Mesodermal cell (in vitro differentiated cells): ENCODE results near the gene FOXL1.

Experiments
- H3K27ac ChIP-seq: 2 replicates; pipeline ENCODE4 v1.7.0; 2013; ENCODE audit warnings: mild to moderate bottlenecking, low read depth, low read length, moderate library complexity; ENCODE audit not compliant: severe bottlenecking
- H3K36me3 ChIP-seq: 2 replicates; pipeline ENCODE4 v1.7.1; 2013; ENCODE audit warnings: mild to moderate bottlenecking, low read length, moderate library complexity; ENCODE audit not compliant: control insufficient read depth, insufficient read depth
- H3K4me1 ChIP-seq: one replicate; pipeline ENCODE4 v1.7.1; 2013; ENCODE audit warnings: mild to moderate bottlenecking, low read length; ENCODE audit not compliant: insufficient read depth, control insufficient read depth, poor library complexity, severe bottlenecking
- H3K4me3 ChIP-seq: 2 replicates; pipeline ENCODE4 v1.7.0; 2013; ENCODE audit warnings: low read length, control low read depth, mild to moderate bottlenecking; ENCODE audit not compliant: insufficient read depth, poor library complexity, severe bottlenecking; ENCODE audit errors: extremely low read depth
- H3K9me3 ChIP-seq: 2 replicates; pipeline ENCODE4 v1.7.1; 2013; ENCODE audit warnings: mild to moderate bottlenecking, low read length, moderate library complexity; ENCODE audit not compliant: control insufficient read depth
- WGBS, 2 experiments: methylation state at CpG; one replicate each; pipeline ENCODE4 v1.1.5; 2013; ENCODE audit warnings: missing lambda C conversion rate in 2 of 2; ENCODE audit not compliant: insufficient coverage in 2 of 2; 5-methylcytosine and 5-hydroxymethylcytosine counted together

Gene FOXL1

GRCh38 chr16:86611525-86611855 lies 33.1 kb downstream of the FOXL1 start:
- peaks cover 39% of the 10 kb centered on the region for H3K4me1 ChIP-seq
- 95 to 96% methylated on average over 5 to 7 of the region's 7 CpGs for WGBS, 2 experiments

GRCh38 chr16:86611941-86612340 lies 33.6 kb downstream of the FOXL1 start:
- 100% methylated on average over 2 to 3 of the region's 3 CpGs for WGBS, 2 experiments
- H3K27ac ChIP-seq, result no peak overlapping the region
- H3K4me3 ChIP-seq, result no peak overlapping the region
- H3K36me3 ChIP-seq, result no peaks in the 10 kb centered on the region
- no peaks in the 10 kb centered on the region for H3K9me3 ChIP-seq
- H3K4me1 ChIP-seq, result peaks cover 39% of the 10 kb centered on the region

More at GRCh38 chr16:86611525-86611855, 33.1 kb downstream of the FOXL1 start:
- Histone ChIP-seq H3K27ac (no peak overlapping the region), H3K9me3 (no peaks in the 10 kb centered on the region), H3K4me3 (no peak overlapping the region), H3K36me3 (no peaks in the 10 kb centered on the region)

GRCh38 chr16:86614699-86615098 lies 36.4 kb downstream of the FOXL1 start:
- H3K9me3 ChIP-seq, result no peaks in the 10 kb centered on the region
- H3K4me1 ChIP-seq, result peaks cover 22% of the 10 kb centered on the region
- no peaks in the 10 kb centered on the region for H3K36me3 ChIP-seq
- no peak overlapping the region for H3K27ac ChIP-seq
- WGBS, 2 experiments, result 50 to 83% methylated on average over 2 to 4 of the region's 5 CpGs
- H3K4me3 ChIP-seq, result no peak overlapping the region

- WGBS, 2 experiments, result 96 to 97% methylated on average over 3 to 4 of the region's 5 CpGs
These were observed 38.6 kb downstream of the FOXL1 start for GRCh38 chr16:86616906-86617305.

GRCh38 chr16:86618431-86619238 lies 40.3 kb downstream of the FOXL1 start:
- H3K4me1 ChIP-seq, result peaks cover 7% of the 10 kb centered on the region
- 94 to 95% methylated on average over 14 to 15 of the region's 16 CpGs for WGBS, 2 experiments
- H3K36me3 ChIP-seq, result no peaks in the 10 kb centered on the region
- no peak overlapping the region for H3K4me3 ChIP-seq
- H3K9me3 ChIP-seq, result no peaks in the 10 kb centered on the region
- no peak overlapping the region for H3K27ac ChIP-seq

More at GRCh38 chr16:86616906-86617305, 38.6 kb downstream of the FOXL1 start:
- H3K36me3 ChIP-seq, result no peaks in the 10 kb centered on the region
- H3K27ac ChIP-seq, result no peak overlapping the region
- H3K9me3 ChIP-seq, result no peaks in the 10 kb centered on the region
- no peak overlapping the region for H3K4me3 ChIP-seq
- peaks cover 7% of the 10 kb centered on the region for H3K4me1 ChIP-seq

GRCh38 chr16:86619239-86619794 lies 41.0 kb downstream of the FOXL1 start:
- no peak overlapping the region for H3K27ac ChIP-seq
- WGBS, 2 experiments, result 91 to 93% methylated on average over 18 to 19 of the region's 23 CpGs

GRCh38 chr16:86620184-86620583 lies 41.8 kb downstream of the FOXL1 start:
- H3K36me3 ChIP-seq, result no peaks in the 10 kb centered on the region
- H3K4me3 ChIP-seq, result no peak overlapping the region
- peaks cover under 1% of the 10 kb centered on the region for H3K4me1 ChIP-seq
- WGBS, 2 experiments, result 71 to 100% methylated on average over 1 of the region's 1 CpG
- no peak overlapping the region for H3K27ac ChIP-seq
- H3K9me3 ChIP-seq, result no peaks in the 10 kb centered on the region

More at GRCh38 chr16:86619239-86619794, 41.0 kb downstream of the FOXL1 start:
- Histone ChIP-seq H3K9me3 (no peaks in the 10 kb centered on the region), H3K4me1 (peaks cover 4% of the 10 kb centered on the region), H3K4me3 (no peak overlapping the region), H3K36me3 (no peaks in the 10 kb centered on the region)

- WGBS, 2 experiments, result 92% methylated on average over 4 to 7 of the region's 10 CpGs
These were observed 43.6 kb downstream of the FOXL1 start for GRCh38 chr16:86621966-86622365.

GRCh38 chr16:86622700-86623615 lies 44.6 kb downstream of the FOXL1 start:
- H3K36me3 ChIP-seq, result no peaks in the 10 kb centered on the region
- H3K27ac ChIP-seq, result no peak overlapping the region
- H3K4me1 ChIP-seq, result peaks cover 3% of the 10 kb centered on the region
- no peak overlapping the region for H3K4me3 ChIP-seq
- WGBS, 2 experiments, result 94 to 95% methylated on average over 15 to 16 of the region's 16 CpGs
- peaks cover 10% of the 10 kb centered on the region for H3K9me3 ChIP-seq

More at GRCh38 chr16:86621966-86622365, 43.6 kb downstream of the FOXL1 start:
- no peaks in the 10 kb centered on the region for H3K36me3 ChIP-seq
- H3K27ac ChIP-seq, result no peak overlapping the region
- H3K4me3 ChIP-seq, result no peak overlapping the region
- peaks cover 3% of the 10 kb centered on the region for H3K9me3 ChIP-seq
- H3K4me1 ChIP-seq, result peaks cover 3% of the 10 kb centered on the region

GRCh38 chr16:86625029-86625428 lies 46.7 kb downstream of the FOXL1 start:
- no peak overlapping the region for H3K27ac ChIP-seq
- peaks cover 10% of the 10 kb centered on the region for H3K9me3 ChIP-seq
- no peak overlapping the region for H3K4me3 ChIP-seq
- peaks cover 3% of the 10 kb centered on the region for H3K4me1 ChIP-seq
- 94 to 95% methylated on average over 17 of the region's 17 CpGs for WGBS, 2 experiments
- H3K36me3 ChIP-seq, result no peaks in the 10 kb centered on the region
